Panc1 (cell line): ENCODE data around the gene CFAP299. TPM values are rescaled to one million over a fixed set of nuclear protein-coding genes. Genes with fewer than 3 reads are reported as not detected.

Experiments used
- ATAC-seq: fragments of 200-7000 bp; cut with Tn5 transposase; 2 replicates; pipeline ENCODE4 v1.9.1; 2020; ENCODE audit warnings: mild to moderate bottlenecking, moderate library complexity
- BruUV-seq: library from RNA; stranded (reverse); fragments of 400-500 nt; replicated peaks from 2 replicates; lab custom pipeline; 2021; lab: Mats Ljungman, UMichigan
- CTCF ChIA-PET: fragments of 300-600 bp; sonication (Branson Sonifier 250); formaldehyde crosslinking; loops from one replicate; lab custom pipeline; 2022; ENCODE audit warnings: antibody characterized with exemption; lab: Charles Lee
- POLR2A ChIA-PET: fragments of 300-600 bp; sonication (Branson Sonifier 250); formaldehyde crosslinking; loops from one replicate; lab custom pipeline; 2022; ENCODE audit warnings: antibody characterized with exemption; lab: Charles Lee
- DNase-seq: peaks from one replicate; pipeline ENCODE4 v3.0.0-alpha.2; 2010; ENCODE audit warnings: low read depth, low spot score
- H3K27ac ChIP-seq: 2 replicates; pipeline ENCODE4 v1.5.1; 2011; ENCODE audit warnings: mild to moderate bottlenecking, low read length, inconsistent platforms
- H3K27me3 ChIP-seq: fragments of 200-500 bp; sonication (Bioruptor generic); 2 replicates; pipeline ENCODE4 v1.6.0; 2014; ENCODE audit warnings: low read length, inconsistent platforms; ENCODE audit not compliant: control insufficient read depth, insufficient read depth
- H3K36me3 ChIP-seq: fragments of 200-500 bp; sonication (Bioruptor generic); 2 replicates; pipeline ENCODE4 v1.5.1; 2014; ENCODE audit warnings: inconsistent platforms, mild to moderate bottlenecking, low read length, moderate library complexity; ENCODE audit not compliant: control insufficient read depth, insufficient read depth
- H3K4me1 ChIP-seq: 2 replicates; pipeline ENCODE4 v1.5.1; 2011; ENCODE audit warnings: inconsistent platforms, mild to moderate bottlenecking, low read length, moderate library complexity; ENCODE audit not compliant: control insufficient read depth, insufficient read depth
- H3K4me3 ChIP-seq, 2 experiments: 2 replicates each; pipeline ENCODE4 v1.5.1; 2011 to 2012; ENCODE audit warnings: low read depth in 2 of 2, low read length in 2 of 2, mild to moderate bottlenecking in 2 of 2, inconsistent platforms in 1 of 2, moderate library complexity in 1 of 2
- H3K9me3 ChIP-seq: fragments of 200-500 bp; sonication (Bioruptor generic); 2 replicates; pipeline ENCODE4 v1.5.1; 2014; ENCODE audit warnings: low read depth, mild to moderate bottlenecking, inconsistent platforms, low read length, moderate library complexity; ENCODE audit not compliant: control insufficient read depth, insufficient read depth
- POLR2AphosphoS5 ChIP-seq: IDR thresholded peaks from 2 replicates; pipeline ENCODE4 v1.6.1; 2012; ENCODE audit warnings: mild to moderate bottlenecking, low read depth, low read length, moderate library complexity
- SIN3A ChIP-seq: IDR thresholded peaks from 2 replicates; pipeline ENCODE4 v1.6.1; 2012; ENCODE audit warnings: low read depth, mild to moderate bottlenecking, low read length, moderate library complexity, borderline replicate concordance; ENCODE audit not compliant: insufficient read depth
- TCF7L2 ChIP-seq: IDR thresholded peaks from 2 replicates; pipeline ENCODE4 v1.6.1; 2011; ENCODE audit warnings: mild to moderate bottlenecking, low read depth, low read length, inconsistent platforms
- in situ Hi-C: cut with HindIII; loops from 2 replicates; pipeline ENCODE4 v1.10.0; 2016; ENCODE audit warnings: low sequenced_read_pairs, low pct_unique_long_range_greater_than_20kb
- intact Hi-C: fragments of 100-400 bp; cut with micrococcal nuclease; formaldehyde crosslinking; loops from one replicate; pipeline ENCODE4 v1.10.0; 2022; ENCODE audit not compliant: unreplicated experiment
- total RNA-seq: library from RNA; stranded (reverse); gene quantifications from one replicate; pipeline ENCODE4 v1.2.1, GENCODE V29; 2021; ENCODE audit not compliant: unreplicated experiment
- TF ChIP-seq, protein P1 (sequence below), 2 experiments: IDR thresholded peaks; 2 replicates each; pipeline ENCODE4 v1.6.1; 2011 to 2012; ENCODE audit warnings: low read depth in 2 of 2, control low read depth in 1 of 2, low read length in 1 of 2, mild to moderate bottlenecking in 1 of 2, moderate library complexity in 1 of 2; ENCODE audit not compliant: insufficient read depth in 1 of 2
- TF ChIP-seq, protein P2 (sequence below): fragments of 450-650 bp; IDR thresholded peaks from 2 replicates; pipeline ENCODE4 v1.5.1; 2017; ENCODE audit warnings: mild to moderate bottlenecking

CFAP299 gene
- total RNA-seq, 1 experiment from 2014 or later: not detected

DNA sequence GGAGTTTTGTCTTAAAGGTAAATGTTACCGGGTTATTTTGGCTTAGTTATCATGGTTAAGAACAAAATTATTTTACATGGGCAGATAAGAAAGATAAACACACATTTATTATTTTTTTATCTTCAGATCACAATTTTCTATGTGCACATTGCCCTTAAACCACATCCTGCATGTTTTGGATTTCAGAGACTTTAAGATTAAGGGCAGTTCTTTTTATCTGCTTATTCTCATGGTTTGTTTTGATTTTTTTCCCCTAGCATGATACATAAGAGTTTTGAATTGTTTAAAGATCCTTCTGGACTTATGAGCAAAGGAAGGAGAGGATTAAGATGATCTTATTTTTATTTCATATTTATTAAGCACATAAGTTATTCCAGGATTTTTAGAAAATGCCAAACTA, 504.9 kb downstream of the CFAP299 start:
- BruUV-seq: no TSS peak
- Histone ChIP-seq H3K4me3 (no peak overlapping the region), H3K27me3 (no peaks in the 10 kb centered on the region), H3K9me3 (no peaks in the 10 kb centered on the region), H3K4me1 (no peaks in the 10 kb centered on the region), H3K36me3 (no peaks in the 10 kb centered on the region), H3K27ac (no peak overlapping the region)
- POLR2A ChIA-PET: no interaction called here
- CTCF ChIA-PET: no interaction called here
- TF ChIP-seq, protein P1, sequence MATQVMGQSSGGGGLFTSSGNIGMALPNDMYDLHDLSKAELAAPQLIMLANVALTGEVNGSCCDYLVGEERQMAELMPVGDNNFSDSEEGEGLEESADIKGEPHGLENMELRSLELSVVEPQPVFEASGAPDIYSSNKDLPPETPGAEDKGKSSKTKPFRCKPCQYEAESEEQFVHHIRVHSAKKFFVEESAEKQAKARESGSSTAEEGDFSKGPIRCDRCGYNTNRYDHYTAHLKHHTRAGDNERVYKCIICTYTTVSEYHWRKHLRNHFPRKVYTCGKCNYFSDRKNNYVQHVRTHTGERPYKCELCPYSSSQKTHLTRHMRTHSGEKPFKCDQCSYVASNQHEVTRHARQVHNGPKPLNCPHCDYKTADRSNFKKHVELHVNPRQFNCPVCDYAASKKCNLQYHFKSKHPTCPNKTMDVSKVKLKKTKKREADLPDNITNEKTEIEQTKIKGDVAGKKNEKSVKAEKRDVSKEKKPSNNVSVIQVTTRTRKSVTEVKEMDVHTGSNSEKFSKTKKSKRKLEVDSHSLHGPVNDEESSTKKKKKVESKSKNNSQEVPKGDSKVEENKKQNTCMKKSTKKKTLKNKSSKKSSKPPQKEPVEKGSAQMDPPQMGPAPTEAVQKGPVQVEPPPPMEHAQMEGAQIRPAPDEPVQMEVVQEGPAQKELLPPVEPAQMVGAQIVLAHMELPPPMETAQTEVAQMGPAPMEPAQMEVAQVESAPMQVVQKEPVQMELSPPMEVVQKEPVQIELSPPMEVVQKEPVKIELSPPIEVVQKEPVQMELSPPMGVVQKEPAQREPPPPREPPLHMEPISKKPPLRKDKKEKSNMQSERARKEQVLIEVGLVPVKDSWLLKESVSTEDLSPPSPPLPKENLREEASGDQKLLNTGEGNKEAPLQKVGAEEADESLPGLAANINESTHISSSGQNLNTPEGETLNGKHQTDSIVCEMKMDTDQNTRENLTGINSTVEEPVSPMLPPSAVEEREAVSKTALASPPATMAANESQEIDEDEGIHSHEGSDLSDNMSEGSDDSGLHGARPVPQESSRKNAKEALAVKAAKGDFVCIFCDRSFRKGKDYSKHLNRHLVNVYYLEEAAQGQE (IDR thresholded peaks at IDR 0.05; ENCODE audit: insufficient read depth in 1 of 2, low read depth in 2 of 2, low read length in 1 of 2): no peak
- TF ChIP-seq TCF7L2: no peak
- TF ChIP-seq SIN3A: no peak
- TF ChIP-seq, protein P2, sequence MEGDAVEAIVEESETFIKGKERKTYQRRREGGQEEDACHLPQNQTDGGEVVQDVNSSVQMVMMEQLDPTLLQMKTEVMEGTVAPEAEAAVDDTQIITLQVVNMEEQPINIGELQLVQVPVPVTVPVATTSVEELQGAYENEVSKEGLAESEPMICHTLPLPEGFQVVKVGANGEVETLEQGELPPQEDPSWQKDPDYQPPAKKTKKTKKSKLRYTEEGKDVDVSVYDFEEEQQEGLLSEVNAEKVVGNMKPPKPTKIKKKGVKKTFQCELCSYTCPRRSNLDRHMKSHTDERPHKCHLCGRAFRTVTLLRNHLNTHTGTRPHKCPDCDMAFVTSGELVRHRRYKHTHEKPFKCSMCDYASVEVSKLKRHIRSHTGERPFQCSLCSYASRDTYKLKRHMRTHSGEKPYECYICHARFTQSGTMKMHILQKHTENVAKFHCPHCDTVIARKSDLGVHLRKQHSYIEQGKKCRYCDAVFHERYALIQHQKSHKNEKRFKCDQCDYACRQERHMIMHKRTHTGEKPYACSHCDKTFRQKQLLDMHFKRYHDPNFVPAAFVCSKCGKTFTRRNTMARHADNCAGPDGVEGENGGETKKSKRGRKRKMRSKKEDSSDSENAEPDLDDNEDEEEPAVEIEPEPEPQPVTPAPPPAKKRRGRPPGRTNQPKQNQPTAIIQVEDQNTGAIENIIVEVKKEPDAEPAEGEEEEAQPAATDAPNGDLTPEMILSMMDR: no peak
- no peak for TF ChIP-seq POLR2AphosphoS5
- intact Hi-C loops (no loop called here), in situ Hi-C loops (no loop called here)
- ATAC-seq: no peak
- no peak for DNase-seq

DNA sequence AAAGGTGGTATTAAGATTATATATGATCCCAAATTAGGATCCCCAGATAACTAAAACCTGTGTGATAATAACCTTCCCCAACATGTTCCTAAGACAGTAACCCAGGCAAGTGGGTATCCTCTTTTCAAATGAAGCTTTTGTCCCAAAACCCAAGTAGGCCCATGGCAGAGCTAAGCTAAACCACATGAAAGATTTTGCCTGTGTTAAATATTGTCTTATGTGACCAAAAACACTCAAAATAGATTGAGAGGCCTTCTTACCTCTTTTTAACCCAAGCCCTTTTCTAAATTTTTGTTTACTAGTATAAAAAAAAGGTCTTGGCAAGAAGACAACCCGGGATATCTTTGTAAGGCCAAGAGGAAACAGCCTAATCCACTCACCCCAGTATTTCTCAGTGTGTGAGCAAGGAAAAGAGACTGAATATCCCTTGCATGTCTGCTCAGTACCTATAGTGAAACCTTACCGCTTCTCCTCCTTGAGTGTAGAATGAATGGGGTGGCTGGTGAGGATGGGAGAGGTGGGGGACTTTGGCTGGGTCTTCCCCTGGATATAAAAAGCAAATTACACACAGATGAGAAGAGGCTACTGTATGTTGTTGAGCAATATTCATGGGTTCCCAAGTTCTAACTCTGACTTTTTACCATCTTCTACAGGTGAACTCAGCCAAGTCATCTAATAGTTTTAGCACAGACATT, 506.2 kb downstream of the CFAP299 start:
- Histone ChIP-seq H3K27me3 (no peaks in the 10 kb centered on the region), H3K27ac (no peak overlapping the region), H3K4me1 (no peaks in the 10 kb centered on the region), H3K4me3 (no peak overlapping the region), H3K36me3 (no peaks in the 10 kb centered on the region), H3K9me3 (no peaks in the 10 kb centered on the region)
- no TSS peak for BruUV-seq
- ChIA-PET POLR2A (no interaction called here), CTCF (no interaction called here)
- DNase-seq (no peak), ATAC-seq (no peak)
- in situ Hi-C loops (no loop called here), intact Hi-C loops (no loop called here)
- no peak for TF ChIP-seq POLR2AphosphoS5
- TF ChIP-seq SIN3A: no peak
- no peak for TF ChIP-seq TCF7L2
- TF ChIP-seq, protein P1 (IDR thresholded peaks at IDR 0.05; ENCODE audit: insufficient read depth in 1 of 2, low read depth in 2 of 2, low read length in 1 of 2): no peak
- TF ChIP-seq, protein P2: no peak
